ENCODE measurements around the gene RAD51AP1. TPM values are rescaled to one million over a fixed set of nuclear protein-coding genes. Genes with fewer than 3 reads are reported as not detected.
A peak's percentile ranks its signal among the peaks of the same experiment; 100 is the strongest.

Gene RAD51AP1
- total RNA-seq, 2 donors from 2014 or later = 0.86 to 1.3 TPM

DNA sequence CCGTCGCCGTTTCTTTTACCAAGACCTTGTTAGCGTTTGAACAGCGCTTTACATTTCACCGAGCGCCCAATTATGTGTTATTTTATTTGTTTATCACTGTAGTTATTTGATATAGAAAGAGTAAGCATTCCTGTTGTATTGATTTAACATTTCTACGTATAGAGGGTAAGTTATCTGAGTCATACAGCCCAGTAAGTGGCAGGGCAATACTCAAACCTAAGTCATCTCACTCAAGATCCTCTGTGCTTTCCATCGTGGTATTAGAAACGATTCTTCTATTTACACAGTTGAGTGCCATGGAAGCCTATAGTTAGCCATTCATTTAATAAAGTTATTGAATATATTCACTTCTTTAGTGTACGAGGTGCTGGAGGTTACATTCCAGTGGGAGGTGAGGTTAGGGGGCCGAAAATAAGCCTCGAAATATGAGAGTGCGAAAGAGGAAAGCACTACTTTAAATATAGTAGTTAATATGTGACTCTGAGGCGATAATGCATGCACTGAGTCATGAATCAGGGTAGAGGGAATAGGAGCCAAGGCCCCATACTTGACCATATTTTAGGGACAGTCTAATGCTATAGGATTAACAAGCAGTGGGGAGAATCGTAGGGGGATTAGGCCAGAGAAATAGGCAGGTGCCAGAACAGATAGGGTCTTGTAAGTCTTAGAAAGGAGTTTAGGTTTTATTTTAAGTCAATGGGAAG is 629 bp downstream of the RAD51AP1 start:
- TF ChIP-seq, protein P1, sequence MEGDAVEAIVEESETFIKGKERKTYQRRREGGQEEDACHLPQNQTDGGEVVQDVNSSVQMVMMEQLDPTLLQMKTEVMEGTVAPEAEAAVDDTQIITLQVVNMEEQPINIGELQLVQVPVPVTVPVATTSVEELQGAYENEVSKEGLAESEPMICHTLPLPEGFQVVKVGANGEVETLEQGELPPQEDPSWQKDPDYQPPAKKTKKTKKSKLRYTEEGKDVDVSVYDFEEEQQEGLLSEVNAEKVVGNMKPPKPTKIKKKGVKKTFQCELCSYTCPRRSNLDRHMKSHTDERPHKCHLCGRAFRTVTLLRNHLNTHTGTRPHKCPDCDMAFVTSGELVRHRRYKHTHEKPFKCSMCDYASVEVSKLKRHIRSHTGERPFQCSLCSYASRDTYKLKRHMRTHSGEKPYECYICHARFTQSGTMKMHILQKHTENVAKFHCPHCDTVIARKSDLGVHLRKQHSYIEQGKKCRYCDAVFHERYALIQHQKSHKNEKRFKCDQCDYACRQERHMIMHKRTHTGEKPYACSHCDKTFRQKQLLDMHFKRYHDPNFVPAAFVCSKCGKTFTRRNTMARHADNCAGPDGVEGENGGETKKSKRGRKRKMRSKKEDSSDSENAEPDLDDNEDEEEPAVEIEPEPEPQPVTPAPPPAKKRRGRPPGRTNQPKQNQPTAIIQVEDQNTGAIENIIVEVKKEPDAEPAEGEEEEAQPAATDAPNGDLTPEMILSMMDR (IDR thresholded peaks at IDR 0.05) = no peak
- H3K4me1 ChIP-seq = peaks cover 0 to 18% of the 10 kb centered on the region in 2 donors
- no peaks in the 10 kb centered on the region for H3K36me3 ChIP-seq
- no peaks in the 10 kb centered on the region for H3K9me3 ChIP-seq
- peak overlapping the region; percentile 62 to 76 for H3K4me3 ChIP-seq
- H3K27me3 ChIP-seq = no peaks in the 10 kb centered on the region
- DNase-seq (ENCODE audit: low spot score) = no peak
- peak overlapping the region in 1 of 2 donors; percentile 94 for H3K27ac ChIP-seq

DNA sequence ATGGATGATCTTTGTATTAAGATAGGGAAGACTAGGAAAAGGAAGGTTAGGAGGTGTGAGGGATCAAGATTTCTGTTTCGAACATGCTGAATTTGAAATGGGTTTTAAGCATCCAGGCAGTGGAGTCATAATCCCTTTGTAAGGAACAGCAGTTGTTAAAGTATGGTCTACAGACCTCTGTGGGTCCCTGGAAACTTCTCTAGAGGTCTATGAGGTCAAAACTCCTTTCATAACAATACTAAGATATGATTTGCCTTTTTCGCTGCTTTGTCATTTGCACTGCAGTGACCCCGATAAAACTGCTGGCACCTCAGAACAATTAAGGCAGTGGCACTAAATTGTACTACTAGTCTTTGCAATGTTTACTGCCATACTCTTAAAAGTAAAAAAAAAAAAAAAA is 1.5 kb downstream of the RAD51AP1 start:
- no peaks in the 10 kb centered on the region for H3K36me3 ChIP-seq
- peaks cover 0 to 18% of the 10 kb centered on the region in 2 donors for H3K4me1 ChIP-seq
- no peaks in the 10 kb centered on the region for H3K9me3 ChIP-seq
- H3K4me3 ChIP-seq = no peak overlapping the region
- H3K27ac ChIP-seq = no peak overlapping the region
- no peaks in the 10 kb centered on the region for H3K27me3 ChIP-seq
- TF ChIP-seq, protein P1 (IDR thresholded peaks at IDR 0.05) = no peak
- no peak for DNase-seq (ENCODE audit: low spot score)

DNA sequence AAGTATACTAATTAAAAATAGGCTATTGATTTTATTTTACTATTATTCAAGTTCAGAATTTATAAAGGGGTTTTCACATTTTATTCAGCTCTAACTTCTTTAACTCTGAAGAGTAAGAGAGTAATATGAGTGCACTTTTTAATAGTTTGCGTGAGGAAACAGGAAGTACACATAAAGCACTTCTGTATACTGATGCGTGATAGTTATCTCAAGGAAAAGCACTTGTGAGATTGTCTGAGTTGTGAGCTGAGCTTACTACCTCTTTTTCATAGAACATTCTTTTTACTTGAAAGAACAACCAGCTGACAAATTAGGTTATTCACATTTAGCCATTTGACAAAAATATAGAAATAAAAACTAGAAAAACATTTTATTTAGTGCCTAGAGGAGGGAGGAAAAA is 1.9 kb downstream of the RAD51AP1 start:
- H3K4me1 ChIP-seq = peaks cover 0 to 18% of the 10 kb centered on the region in 2 donors
- no peak overlapping the region for H3K4me3 ChIP-seq
- no peak for DNase-seq (ENCODE audit: low spot score)
- H3K27me3 ChIP-seq = no peaks in the 10 kb centered on the region
- H3K9me3 ChIP-seq = no peaks in the 10 kb centered on the region
- no peaks in the 10 kb centered on the region for H3K36me3 ChIP-seq
- TF ChIP-seq, protein P1 (IDR thresholded peaks at IDR 0.05) = no peak
- H3K27ac ChIP-seq = no peak overlapping the region

DNA sequence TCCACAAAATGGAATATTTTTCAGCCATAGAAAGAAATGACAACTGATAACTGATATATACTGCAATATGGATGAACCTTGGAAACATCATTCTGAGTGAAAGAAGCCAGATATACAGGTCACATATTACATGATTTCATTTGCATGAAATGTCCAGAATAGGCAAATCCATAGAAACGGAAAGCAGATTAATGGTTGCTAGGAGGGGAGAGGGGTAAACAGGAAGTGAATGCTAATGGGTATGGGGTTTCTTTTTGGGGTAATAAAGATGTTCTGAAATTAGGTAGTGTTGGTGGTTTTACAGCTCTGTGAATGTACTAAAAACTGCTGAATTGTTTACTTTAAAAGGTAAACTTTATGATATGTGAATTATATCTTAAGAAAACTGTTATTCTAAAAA is 6.5 kb downstream of the RAD51AP1 start:
- H3K4me1 ChIP-seq = no peaks in the 10 kb centered on the region
- no peak overlapping the region for H3K27ac ChIP-seq
- H3K9me3 ChIP-seq = no peaks in the 10 kb centered on the region
- TF ChIP-seq, protein P1 (IDR thresholded peaks at IDR 0.05) = no peak
- no peak for DNase-seq (ENCODE audit: low spot score)
- H3K27me3 ChIP-seq = no peaks in the 10 kb centered on the region
- H3K36me3 ChIP-seq = no peaks in the 10 kb centered on the region
- H3K4me3 ChIP-seq = no peak overlapping the region

DNA sequence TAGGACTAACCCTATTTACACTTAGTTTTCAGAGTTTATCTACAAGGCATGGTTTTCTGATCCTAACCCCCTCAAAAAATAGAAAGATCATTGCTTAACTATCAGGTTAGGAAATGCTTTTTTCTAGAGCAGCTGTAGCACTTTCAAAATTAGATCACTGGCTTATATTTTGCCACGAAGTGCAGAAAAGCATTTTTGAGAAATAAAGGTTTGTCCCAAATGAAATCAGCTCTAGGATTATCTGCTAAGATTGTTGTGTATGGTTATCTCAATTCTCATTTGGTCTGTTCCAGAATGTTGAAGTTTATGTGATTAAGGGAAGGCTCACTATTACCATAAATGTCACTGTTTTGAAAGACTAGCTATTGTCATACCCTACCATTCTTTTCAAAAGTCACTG is 13.5 kb downstream of the RAD51AP1 start:
- TF ChIP-seq, protein P1 (IDR thresholded peaks at IDR 0.05) = no peak

DNA sequence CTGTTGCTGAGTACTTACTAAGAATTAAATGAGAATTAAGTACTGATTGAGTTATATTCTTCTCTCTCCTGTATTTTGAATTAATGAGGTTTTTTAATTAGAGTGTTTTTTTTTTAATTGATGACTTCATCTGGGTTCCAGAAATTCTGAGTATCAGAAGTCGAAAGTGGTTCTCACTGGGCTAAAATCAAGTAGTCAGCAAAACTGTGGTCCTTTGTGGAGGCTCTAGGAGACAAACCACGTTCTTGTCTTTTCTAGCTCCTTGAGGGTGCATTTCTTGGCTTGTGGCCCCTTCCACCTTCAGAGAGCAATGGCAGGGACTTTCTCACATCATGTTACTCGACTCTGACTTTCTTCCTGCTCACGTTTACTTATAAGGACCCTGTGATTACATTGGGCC is 15.3 kb downstream of the RAD51AP1 start:
- Histone ChIP-seq H3K4me1 (peaks cover 0 to 7% of the 10 kb centered on the region in 2 donors), H3K36me3 (no peaks in the 10 kb centered on the region), H3K27ac (no peak overlapping the region), H3K9me3 (no peaks in the 10 kb centered on the region), H3K27me3 (no peaks in the 10 kb centered on the region), H3K4me3 (no peak overlapping the region)
- TF ChIP-seq, protein P1 (IDR thresholded peaks at IDR 0.05) = no peak
- DNase-seq (ENCODE audit: low spot score) = no peak

More for the DNA sequence above, 13.5 kb downstream of the RAD51AP1 start:
- Histone ChIP-seq H3K9me3 (no peaks in the 10 kb centered on the region), H3K27ac (no peak overlapping the region), H3K27me3 (no peaks in the 10 kb centered on the region), H3K36me3 (no peaks in the 10 kb centered on the region), H3K4me3 (no peak overlapping the region), H3K4me1 (peaks cover 0 to 7% of the 10 kb centered on the region in 2 donors)
- no peak for DNase-seq (ENCODE audit: low spot score)
